WTC11 (cell line): ENCODE data around the gene CACNA1C.
A peak's percentile ranks its signal among the peaks of the same experiment; 100 is the strongest.

ENCODE experiments used
- ATF2 ChIP-seq: sonication (generic); formaldehyde crosslinking; IDR thresholded peaks from 2 replicates; pipeline ENCODE4 v1.8.1; 2022; ENCODE audit warnings: low read depth, missing genetic modification reagents, borderline replicate concordance
- ATF3 ChIP-seq: sonication (generic); formaldehyde crosslinking; conservative IDR thresholded peaks from 2 replicates; pipeline ENCODE4 v1.8.1; 2022; ENCODE audit warnings: mild to moderate bottlenecking, missing genetic modification reagents
- CTCF ChIP-seq: fragments of 200-600 bp; IDR thresholded peaks from 2 replicates; pipeline ENCODE4 v1.8.0; 2022; ENCODE audit warnings: antibody characterized with exemption
- ESRRA ChIP-seq: sonication (generic); formaldehyde crosslinking; IDR thresholded peaks from 2 replicates; pipeline ENCODE4 v1.8.1; 2022; ENCODE audit warnings: mild to moderate bottlenecking, missing genetic modification reagents, borderline replicate concordance
- JUN ChIP-seq: sonication (generic); formaldehyde crosslinking; IDR thresholded peaks from 2 replicates; pipeline ENCODE4 v1.8.0; 2023; ENCODE audit warnings: mild to moderate bottlenecking, missing genetic modification reagents
- PREB ChIP-seq: sonication (generic); formaldehyde crosslinking; IDR thresholded peaks from 2 replicates; pipeline ENCODE4 v1.8.1; 2022; ENCODE audit warnings: mild to moderate bottlenecking, missing genetic modification reagents, moderate library complexity, borderline replicate concordance
- SMAD3 ChIP-seq: sonication (generic); formaldehyde crosslinking; IDR thresholded peaks from 2 replicates; pipeline ENCODE4 v1.8.0; 2022; ENCODE audit warnings: missing genetic modification reagents, mild to moderate bottlenecking, borderline replicate concordance
- ZBTB43 ChIP-seq: sonication (generic); formaldehyde crosslinking; IDR thresholded peaks from 2 replicates; pipeline ENCODE4 v1.8.1; 2023; ENCODE audit warnings: mild to moderate bottlenecking, missing genetic modification reagents
- ZNF263 ChIP-seq: sonication (generic); formaldehyde crosslinking; IDR thresholded peaks from 2 replicates; pipeline ENCODE4 v1.8.1; 2022; ENCODE audit warnings: low read depth, mild to moderate bottlenecking, moderate library complexity, missing genetic modification reagents

- TF ChIP-seq JUN (CRISPR knock-in tag) (no peak), PREB (CRISPR knock-in tag) (no peak), ATF3 (no peak), CTCF (peak; percentile 86), ZNF263 (CRISPR knock-in tag) (no peak), SMAD3 (CRISPR knock-in tag) (no peak), ESRRA (CRISPR knock-in tag) (no peak), ATF2 (no peak), ZBTB43 (CRISPR knock-in tag) (no peak)
Measured at GRCh38 chr12:2034633-2035430, 18.0 kb upstream of the CACNA1C start.
